Measurements from ENCODE around the gene VCL.
"Not testable (repeated sequence)": the region's sequence is repeated elsewhere in the genome, so short reads cannot be mapped to it uniquely, and the experiment has no call there.

Gene VCL

GRCh38 chr10:74061104-74061503 lies 63.2 kb downstream of the VCL start:
- H3K27ac Mint-ChIP-seq = no peak overlapping the region
- H3K27me3 Mint-ChIP-seq = no peaks in the 10 kb centered on the region
- H3K36me3 Mint-ChIP-seq = peaks cover 17% of the 10 kb centered on the region
- H3K4me3 Mint-ChIP-seq = no peak overlapping the region
- no peak for ATAC-seq
- H3K9me3 Mint-ChIP-seq = peaks cover 2% of the 10 kb centered on the region
- H3K4me1 Mint-ChIP-seq = peaks cover 32% of the 10 kb centered on the region

- H3K27ac Mint-ChIP-seq, ATAC-seq, H3K4me3 Mint-ChIP-seq, H3K27me3 Mint-ChIP-seq, H3K9me3 Mint-ChIP-seq: not testable (repeated sequence)
- peaks cover 26% of the 10 kb centered on the region for H3K4me1 Mint-ChIP-seq
- peaks cover 17% of the 10 kb centered on the region for H3K36me3 Mint-ChIP-seq
These were observed 64.1 kb downstream of the VCL start for GRCh38 chr10:74061978-74062377.

- Mint-ChIP-seq H3K27me3 (no peaks in the 10 kb centered on the region), H3K36me3 (peaks cover 23% of the 10 kb centered on the region), H3K4me3 (no peak overlapping the region), H3K9me3 (peaks cover 2% of the 10 kb centered on the region), H3K27ac (no peak overlapping the region), H3K4me1 (peaks cover 16% of the 10 kb centered on the region)
- ATAC-seq = no peak
These were observed 65.3 kb downstream of the VCL start for GRCh38 chr10:74063256-74063655.

GRCh38 chr10:74067373-74068352 lies 69.7 kb downstream of the VCL start:
- Mint-ChIP-seq H3K4me3 (no peak overlapping the region), H3K27me3 (no peaks in the 10 kb centered on the region), H3K9me3 (peaks cover 2% of the 10 kb centered on the region), H3K4me1 (no peaks in the 10 kb centered on the region), H3K36me3 (peaks cover 35% of the 10 kb centered on the region), H3K27ac (no peak overlapping the region)
- no peak for ATAC-seq

- H3K9me3 Mint-ChIP-seq = no peaks in the 10 kb centered on the region
- no peak overlapping the region for H3K27ac Mint-ChIP-seq
- H3K36me3 Mint-ChIP-seq = peaks cover 46% of the 10 kb centered on the region
- no peaks in the 10 kb centered on the region for H3K27me3 Mint-ChIP-seq
- ATAC-seq = no peak
- peaks cover 11% of the 10 kb centered on the region for H3K4me1 Mint-ChIP-seq
- no peak overlapping the region for H3K4me3 Mint-ChIP-seq
These were observed 73.2 kb downstream of the VCL start for GRCh38 chr10:74071157-74071556.

- peaks cover 17% of the 10 kb centered on the region for H3K4me1 Mint-ChIP-seq
- no peaks in the 10 kb centered on the region for H3K9me3 Mint-ChIP-seq
- no peak for ATAC-seq
- H3K36me3 Mint-ChIP-seq = peaks cover 51% of the 10 kb centered on the region
- H3K27ac Mint-ChIP-seq = no peak overlapping the region
- H3K27me3 Mint-ChIP-seq = no peaks in the 10 kb centered on the region
- no peak overlapping the region for H3K4me3 Mint-ChIP-seq
These were observed 74.6 kb downstream of the VCL start for GRCh38 chr10:74072503-74072902.

GRCh38 chr10:74075906-74076305 lies 78.0 kb downstream of the VCL start:
- H3K4me1 Mint-ChIP-seq = peaks cover 41% of the 10 kb centered on the region
- no peak for ATAC-seq
- H3K36me3 Mint-ChIP-seq = peaks cover 48% of the 10 kb centered on the region

GRCh38 chr10:74076961-74077360 lies 79.0 kb downstream of the VCL start:
- Mint-ChIP-seq H3K9me3 (no peaks in the 10 kb centered on the region), H3K4me3 (no peak overlapping the region), H3K36me3 (peaks cover 45% of the 10 kb centered on the region), H3K4me1 (peaks cover 47% of the 10 kb centered on the region), H3K27ac (peak overlapping the region; percentile 74), H3K27me3 (no peaks in the 10 kb centered on the region)
- no peak for ATAC-seq

More at GRCh38 chr10:74075906-74076305, 78.0 kb downstream of the VCL start:
- H3K27ac Mint-ChIP-seq = peak overlapping the region; percentile 74
- no peak overlapping the region for H3K4me3 Mint-ChIP-seq
- no peaks in the 10 kb centered on the region for H3K27me3 Mint-ChIP-seq
- no peaks in the 10 kb centered on the region for H3K9me3 Mint-ChIP-seq

- no peak for ATAC-seq
- no peak overlapping the region for H3K4me3 Mint-ChIP-seq
- peaks cover 47% of the 10 kb centered on the region for H3K4me1 Mint-ChIP-seq
- no peaks in the 10 kb centered on the region for H3K27me3 Mint-ChIP-seq
- H3K27ac Mint-ChIP-seq = no peak overlapping the region
- peaks cover 49% of the 10 kb centered on the region for H3K36me3 Mint-ChIP-seq
- no peaks in the 10 kb centered on the region for H3K9me3 Mint-ChIP-seq
These were observed 79.5 kb downstream of the VCL start for GRCh38 chr10:74077416-74077815.

- no peaks in the 10 kb centered on the region for H3K9me3 Mint-ChIP-seq
- peaks cover 47% of the 10 kb centered on the region for H3K36me3 Mint-ChIP-seq
- H3K4me1 Mint-ChIP-seq = peaks cover 47% of the 10 kb centered on the region
- H3K27ac Mint-ChIP-seq = peak overlapping the region; percentile 74
- peak; percentile 90 for ATAC-seq
- H3K4me3 Mint-ChIP-seq = no peak overlapping the region
- H3K27me3 Mint-ChIP-seq = no peaks in the 10 kb centered on the region
These were observed 80.1 kb downstream of the VCL start for GRCh38 chr10:74078037-74078436.

GRCh38 chr10:74079028-74079935 lies 81.4 kb downstream of the VCL start:
- ATAC-seq = no peak
- Mint-ChIP-seq H3K27me3 (no peaks in the 10 kb centered on the region), H3K9me3 (no peaks in the 10 kb centered on the region), H3K27ac (peak overlapping the region; percentile 74), H3K4me3 (no peak overlapping the region), H3K4me1 (peaks cover 47% of the 10 kb centered on the region), H3K36me3 (peaks cover 41% of the 10 kb centered on the region)

- H3K36me3 Mint-ChIP-seq = peaks cover 41% of the 10 kb centered on the region
- H3K27ac Mint-ChIP-seq = peak overlapping the region; percentile 74
- ATAC-seq = no peak
- H3K27me3 Mint-ChIP-seq = no peaks in the 10 kb centered on the region
- no peaks in the 10 kb centered on the region for H3K9me3 Mint-ChIP-seq
- peaks cover 53% of the 10 kb centered on the region for H3K4me1 Mint-ChIP-seq
- no peak overlapping the region for H3K4me3 Mint-ChIP-seq
These were observed 82.1 kb downstream of the VCL start for GRCh38 chr10:74079936-74080590.

GRCh38 chr10:74081192-74081803 lies 83.4 kb downstream of the VCL start:
- Mint-ChIP-seq H3K27me3 (no peaks in the 10 kb centered on the region), H3K9me3 (no peaks in the 10 kb centered on the region), H3K36me3 (peaks cover 33% of the 10 kb centered on the region), H3K4me1 (peaks cover 44% of the 10 kb centered on the region), H3K4me3 (no peak overlapping the region), H3K27ac (no peak overlapping the region)
- no peak for ATAC-seq

- H3K27me3 Mint-ChIP-seq = no peaks in the 10 kb centered on the region
These were observed 84.2 kb downstream of the VCL start for GRCh38 chr10:74081941-74082718.

More at GRCh38 chr10:74081941-74082718, 84.2 kb downstream of the VCL start:
- Mint-ChIP-seq H3K9me3 (no peaks in the 10 kb centered on the region), H3K36me3 (peaks cover 30% of the 10 kb centered on the region), H3K27ac (no peak overlapping the region), H3K4me3 (no peak overlapping the region), H3K4me1 (peaks cover 40% of the 10 kb centered on the region)
- ATAC-seq = no peak
